ENCODE results near the gene COL5A2.

The COL5A2 gene

GRCh38 chr2:189146553-189146952 lies 33.0 kb downstream of the COL5A2 start:
- TF ChIP-seq CTCF (IDR thresholded peaks at IDR 0.05; ENCODE audit: control insufficient read depth, extremely low read depth, insufficient read depth), result no peak

GRCh38 chr2:189144700-189145211 lies 34.8 kb downstream of the COL5A2 start:
- TF ChIP-seq CTCF (IDR thresholded peaks at IDR 0.05; ENCODE audit: control insufficient read depth, extremely low read depth, insufficient read depth), result no peak
- DNase-seq (ENCODE audit: low read depth), result no peak
- H3K4me3 ChIP-seq (ENCODE audit: low read depth, low read length), result no peak overlapping the region

More at GRCh38 chr2:189146553-189146952, 33.0 kb downstream of the COL5A2 start:
- DNase-seq (ENCODE audit: low read depth), result no peak
- no peak overlapping the region for H3K4me3 ChIP-seq (ENCODE audit: low read depth, low read length)

DNA sequence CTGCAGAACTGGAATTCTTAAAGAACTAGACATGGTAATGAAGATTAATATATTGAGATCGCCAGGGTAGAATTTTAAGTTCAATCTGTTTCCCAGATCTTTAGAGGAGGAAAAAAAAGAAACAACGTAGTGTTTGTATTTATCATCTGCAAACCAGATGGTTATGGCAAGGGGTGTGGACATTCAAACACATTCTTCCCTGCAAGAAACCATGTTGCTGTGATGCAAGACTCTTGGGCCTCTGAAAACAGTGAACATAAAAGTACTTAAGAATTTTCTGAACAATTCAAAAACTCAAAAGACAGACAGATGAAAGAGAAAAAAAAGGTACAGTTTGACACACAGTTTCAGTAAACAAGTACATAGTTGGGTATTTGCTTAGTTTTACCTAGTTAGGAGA lies 35.6 kb downstream of the COL5A2 start:
- no peak for DNase-seq (ENCODE audit: low read depth)
- TF ChIP-seq CTCF (IDR thresholded peaks at IDR 0.05; ENCODE audit: control insufficient read depth, extremely low read depth, insufficient read depth), result no peak
- H3K4me3 ChIP-seq (ENCODE audit: low read depth, low read length), result no peak overlapping the region

- peak; percentile 25 for DNase-seq (ENCODE audit: low read depth)
- no peak overlapping the region for H3K4me3 ChIP-seq (ENCODE audit: low read depth, low read length)
- peak; percentile 89 for TF ChIP-seq CTCF (IDR thresholded peaks at IDR 0.05; ENCODE audit: control insufficient read depth, extremely low read depth, insufficient read depth)
These were observed 36.4 kb downstream of the COL5A2 start for GRCh38 chr2:189142893-189143759.

DNA sequence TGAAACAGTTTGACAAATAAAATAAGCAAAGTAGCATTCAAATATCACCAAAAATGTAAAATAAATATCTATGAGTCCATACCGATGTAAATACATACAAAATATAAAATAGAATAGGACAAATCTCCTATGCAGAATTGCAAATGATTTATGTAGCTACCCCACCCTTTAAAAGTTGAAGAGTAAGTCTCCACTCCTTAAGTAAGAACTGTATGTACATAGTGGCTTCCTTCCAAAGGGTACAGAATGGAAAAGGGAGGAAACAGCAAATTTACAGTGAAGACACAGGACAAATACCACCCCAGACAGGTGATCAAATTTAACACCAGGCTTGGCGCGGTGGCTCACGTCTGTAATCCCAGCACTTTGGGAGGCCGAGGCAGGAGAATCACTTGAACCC lies 40.8 kb downstream of the COL5A2 start:
- DNase-seq (ENCODE audit: low read depth), result no peak
- no peak for TF ChIP-seq CTCF (IDR thresholded peaks at IDR 0.05; ENCODE audit: control insufficient read depth, extremely low read depth, insufficient read depth)
- no peak overlapping the region for H3K4me3 ChIP-seq (ENCODE audit: low read depth, low read length)

GRCh38 chr2:189137519-189137918 lies 42.0 kb downstream of the COL5A2 start:
- DNase-seq (ENCODE audit: low read depth), result no peak
- no peak for TF ChIP-seq CTCF (IDR thresholded peaks at IDR 0.05; ENCODE audit: control insufficient read depth, extremely low read depth, insufficient read depth)
- H3K4me3 ChIP-seq (ENCODE audit: low read depth, low read length), result no peak overlapping the region
